Measurements from ENCODE around the gene DNAJC13.

- TF ChIP-seq CTCF (IDR thresholded peaks at IDR 0.05) (no peak), TCF7 (CRISPR knock-in tag; IDR thresholded peaks at IDR 0.05; ENCODE audit: low read depth) (no peak)
Measured at GRCh38 chr3:132394320-132394719, 23.0 kb upstream of the DNAJC13 start.
